GM23338 (cell line): ENCODE data around the gene SLC35D3. TPM values are rescaled to one million over a fixed set of nuclear protein-coding genes. Genes with fewer than 3 reads are reported as not detected.

ENCODE experiments used
- ATAC-seq: fragments of 200-7000 bp; cut with Tn5 transposase; 3 replicates; pipeline ENCODE4 v1.9.1; 2020
- DNase-seq: peaks from one replicate; pipeline ENCODE4 v3.0.0-alpha.2; 2015; ENCODE audit warnings: low spot score
- H2AFZ ChIP-seq: fragments of 200-600 bp; sonication (generic); 2 replicates; pipeline ENCODE4 v1.8.0; 2016; ENCODE audit warnings: antibody characterized with exemption, mild to moderate bottlenecking, moderate library complexity
- H3F3A ChIP-seq: fragments of 200-600 bp; sonication (generic); replicated peaks from 2 replicates; pipeline ENCODE4 v1.8.0; 2017; ENCODE audit warnings: antibody characterized with exemption, mixed run types, low read depth
- H3K27ac ChIP-seq: fragments of 200-600 bp; sonication (generic); 2 replicates; pipeline ENCODE4 v1.6.1; 2016; ENCODE audit warnings: low read depth
- H3K27me3 ChIP-seq: fragments of 200-600 bp; sonication (generic); 2 replicates; pipeline ENCODE4 v1.8.0; 2016; ENCODE audit warnings: mild to moderate bottlenecking, mixed run types, moderate library complexity; ENCODE audit not compliant: insufficient read depth
- H3K36me3 ChIP-seq: fragments of 200-600 bp; sonication (generic); 2 replicates; pipeline ENCODE4 v1.8.0; 2016; ENCODE audit warnings: mild to moderate bottlenecking; ENCODE audit not compliant: insufficient read depth
- H3K4me1 ChIP-seq: fragments of 200-600 bp; sonication (generic); 2 replicates; pipeline ENCODE4 v1.8.0; 2016; ENCODE audit warnings: mild to moderate bottlenecking, moderate library complexity; ENCODE audit not compliant: insufficient read depth
- H3K4me2 ChIP-seq: fragments of 200-600 bp; sonication (generic); 2 replicates; pipeline ENCODE4 v1.7.1; 2017; ENCODE audit warnings: mixed run types
- H3K4me3 ChIP-seq: fragments of 200-600 bp; sonication (generic); 2 replicates; pipeline ENCODE4 v1.6.1; 2016; ENCODE audit warnings: mixed run types
- H3K79me2 ChIP-seq: fragments of 200-600 bp; sonication (generic); replicated peaks from 2 replicates; pipeline ENCODE4 v1.8.0; 2017; ENCODE audit warnings: mild to moderate bottlenecking; ENCODE audit not compliant: insufficient read depth
- H3K9me2 ChIP-seq: fragments of 200-600 bp; sonication (generic); 2 replicates; pipeline ENCODE4 v1.8.0; 2017; ENCODE audit not compliant: insufficient read depth
- H4K20me1 ChIP-seq: fragments of 200-600 bp; sonication (generic); replicated peaks from 2 replicates; pipeline ENCODE4 v1.8.0; 2017; ENCODE audit warnings: mild to moderate bottlenecking; ENCODE audit not compliant: insufficient read depth
- H3K27ac Mint-ChIP-seq: 2 replicates; pipeline ENCODE4 v1.8.0; 2020; ENCODE audit warnings: inconsistent platforms, mild to moderate bottlenecking, moderate library complexity, mixed read lengths
- H3K27me3 Mint-ChIP-seq: 3 replicates; pipeline ENCODE4 v1.8.0; 2022; ENCODE audit warnings: low read depth, mild to moderate bottlenecking, moderate library complexity, mixed read lengths, inconsistent platforms; ENCODE audit not compliant: insufficient read depth, poor library complexity
- H3K36me3 Mint-ChIP-seq: 3 replicates; pipeline ENCODE4 v1.8.0; 2021; ENCODE audit warnings: low read depth, mild to moderate bottlenecking, inconsistent platforms, moderate library complexity, mixed read lengths
- H3K4me1 Mint-ChIP-seq: 3 replicates; pipeline ENCODE4 v1.8.0; 2020; ENCODE audit warnings: mild to moderate bottlenecking, inconsistent platforms, mixed read lengths
- H3K4me3 Mint-ChIP-seq: 3 replicates; pipeline ENCODE4 v1.8.0; 2021; ENCODE audit warnings: moderate library complexity, mild to moderate bottlenecking, inconsistent platforms, mixed read lengths
- H3K9me3 Mint-ChIP-seq: 3 replicates; pipeline ENCODE4 v1.8.0; 2020; ENCODE audit warnings: moderate library complexity, mild to moderate bottlenecking, inconsistent platforms, mixed read lengths
- CREB1 ChIP-seq: fragments of 250-450 bp; sonication (Bioruptor Pico); IDR thresholded peaks from 2 replicates; pipeline ENCODE4 v1.5.0; 2020; ENCODE audit warnings: low read depth, mild to moderate bottlenecking, moderate library complexity
- POLR2AphosphoS5 ChIP-seq: IDR thresholded peaks from 2 replicates; pipeline ENCODE4 v1.6.1; 2016; ENCODE audit warnings: antibody characterized with exemption, low read depth
- STAT1 ChIP-seq: IDR thresholded peaks from one replicate; pipeline ENCODE4 v1.6.1; 2016; ENCODE audit warnings: antibody characterized with exemption; ENCODE audit not compliant: unreplicated experiment
- polyA plus RNA-seq: library from polyadenylated mRNA; unstranded; fragments of >200 nt; fragmentation: Nextera tagmentation; extraction: Ambion mirVana; gene quantifications from 2 replicates; pipeline ENCODE4 v1.2.1, GENCODE V29; 2016
- total RNA-seq: library from RNA; depleted of rRNA; stranded (reverse); fragments of >200 nt; shearing (Covaris generic); gene quantifications from 2 replicates; pipeline ENCODE4 v1.2.3, GENCODE V29; 2014
- TF ChIP-seq, protein P1 (sequence below): fragments of 250-450 bp; sonication (Bioruptor Pico); IDR thresholded peaks from 2 replicates; pipeline ENCODE4 v1.5.0; 2020; ENCODE audit warnings: mild to moderate bottlenecking, moderate library complexity

Gene SLC35D3
- total and polyA plus RNA-seq, 2 experiments from 2014 or later, result 0.59 to 1.6 TPM

DNA sequence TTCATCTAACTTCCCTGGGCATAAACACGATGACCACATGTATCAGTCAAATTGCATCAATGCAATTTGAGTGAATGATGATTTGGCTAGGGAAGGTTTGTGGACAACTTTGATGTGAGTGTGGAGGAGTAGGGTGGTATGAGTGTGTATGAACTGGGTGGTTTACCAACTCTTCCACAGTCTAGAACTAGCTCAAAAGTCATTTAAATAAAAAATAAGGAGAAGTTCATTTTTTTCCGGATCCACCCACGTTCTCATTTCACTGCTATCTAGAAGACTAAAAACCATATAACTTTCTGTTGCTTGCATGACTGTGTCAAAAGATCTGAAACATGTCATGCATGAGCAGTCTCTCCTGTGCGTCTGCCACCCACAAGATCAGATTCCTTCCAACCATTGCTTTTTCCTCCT is 23.6 kb downstream of the SLC35D3 start:
- TF ChIP-seq, protein P1, sequence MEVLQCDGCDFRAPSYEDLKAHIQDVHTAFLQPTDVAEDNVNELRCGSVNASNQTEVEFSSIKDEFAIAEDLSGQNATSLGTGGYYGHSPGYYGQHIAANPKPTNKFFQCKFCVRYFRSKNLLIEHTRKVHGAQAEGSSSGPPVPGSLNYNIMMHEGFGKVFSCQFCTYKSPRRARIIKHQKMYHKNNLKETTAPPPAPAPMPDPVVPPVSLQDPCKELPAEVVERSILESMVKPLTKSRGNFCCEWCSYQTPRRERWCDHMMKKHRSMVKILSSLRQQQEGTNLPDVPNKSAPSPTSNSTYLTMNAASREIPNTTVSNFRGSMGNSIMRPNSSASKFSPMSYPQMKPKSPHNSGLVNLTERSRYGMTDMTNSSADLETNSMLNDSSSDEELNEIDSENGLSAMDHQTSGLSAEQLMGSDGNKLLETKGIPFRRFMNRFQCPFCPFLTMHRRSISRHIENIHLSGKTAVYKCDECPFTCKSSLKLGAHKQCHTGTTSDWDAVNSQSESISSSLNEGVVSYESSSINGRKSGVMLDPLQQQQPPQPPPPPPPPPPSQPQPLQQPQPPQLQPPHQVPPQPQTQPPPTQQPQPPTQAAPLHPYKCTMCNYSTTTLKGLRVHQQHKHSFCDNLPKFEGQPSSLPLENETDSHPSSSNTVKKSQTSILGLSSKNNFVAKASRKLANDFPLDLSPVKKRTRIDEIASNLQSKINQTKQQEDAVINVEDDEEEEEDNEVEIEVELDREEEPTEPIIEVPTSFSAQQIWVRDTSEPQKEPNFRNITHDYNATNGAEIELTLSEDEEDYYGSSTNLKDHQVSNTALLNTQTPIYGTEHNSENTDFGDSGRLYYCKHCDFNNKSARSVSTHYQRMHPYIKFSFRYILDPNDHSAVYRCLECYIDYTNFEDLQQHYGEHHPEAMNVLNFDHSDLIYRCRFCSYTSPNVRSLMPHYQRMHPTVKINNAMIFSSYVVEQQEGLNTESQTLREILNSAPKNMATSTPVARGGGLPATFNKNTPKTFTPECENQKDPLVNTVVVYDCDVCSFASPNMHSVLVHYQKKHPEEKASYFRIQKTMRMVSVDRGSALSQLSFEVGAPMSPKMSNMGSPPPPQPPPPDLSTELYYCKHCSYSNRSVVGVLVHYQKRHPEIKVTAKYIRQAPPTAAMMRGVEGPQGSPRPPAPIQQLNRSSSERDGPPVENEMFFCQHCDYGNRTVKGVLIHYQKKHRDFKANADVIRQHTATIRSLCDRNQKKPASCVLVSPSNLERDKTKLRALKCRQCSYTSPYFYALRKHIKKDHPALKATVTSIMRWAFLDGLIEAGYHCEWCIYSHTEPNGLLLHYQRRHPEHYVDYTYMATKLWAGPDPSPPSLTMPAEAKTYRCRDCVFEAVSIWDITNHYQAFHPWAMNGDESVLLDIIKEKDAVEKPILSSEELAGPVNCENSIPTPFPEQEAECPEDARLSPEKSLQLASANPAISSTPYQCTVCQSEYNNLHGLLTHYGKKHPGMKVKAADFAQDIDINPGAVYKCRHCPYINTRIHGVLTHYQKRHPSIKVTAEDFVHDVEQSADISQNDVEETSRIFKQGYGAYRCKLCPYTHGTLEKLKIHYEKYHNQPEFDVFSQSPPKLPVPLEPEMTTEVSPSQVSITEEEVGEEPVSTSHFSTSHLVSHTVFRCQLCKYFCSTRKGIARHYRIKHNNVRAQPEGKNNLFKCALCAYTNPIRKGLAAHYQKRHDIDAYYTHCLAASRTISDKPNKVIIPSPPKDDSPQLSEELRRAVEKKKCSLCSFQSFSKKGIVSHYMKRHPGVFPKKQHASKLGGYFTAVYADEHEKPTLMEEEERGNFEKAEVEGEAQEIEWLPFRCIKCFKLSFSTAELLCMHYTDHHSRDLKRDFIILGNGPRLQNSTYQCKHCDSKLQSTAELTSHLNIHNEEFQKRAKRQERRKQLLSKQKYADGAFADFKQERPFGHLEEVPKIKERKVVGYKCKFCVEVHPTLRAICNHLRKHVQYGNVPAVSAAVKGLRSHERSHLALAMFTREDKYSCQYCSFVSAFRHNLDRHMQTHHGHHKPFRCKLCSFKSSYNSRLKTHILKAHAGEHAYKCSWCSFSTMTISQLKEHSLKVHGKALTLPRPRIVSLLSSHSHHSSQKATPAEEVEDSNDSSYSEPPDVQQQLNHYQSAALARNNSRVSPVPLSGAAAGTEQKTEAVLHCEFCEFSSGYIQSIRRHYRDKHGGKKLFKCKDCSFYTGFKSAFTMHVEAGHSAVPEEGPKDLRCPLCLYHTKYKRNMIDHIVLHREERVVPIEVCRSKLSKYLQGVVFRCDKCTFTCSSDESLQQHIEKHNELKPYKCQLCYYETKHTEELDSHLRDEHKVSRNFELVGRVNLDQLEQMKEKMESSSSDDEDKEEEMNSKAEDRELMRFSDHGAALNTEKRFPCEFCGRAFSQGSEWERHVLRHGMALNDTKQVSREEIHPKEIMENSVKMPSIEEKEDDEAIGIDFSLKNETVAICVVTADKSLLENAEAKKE (CRISPR knock-in tag), result no peak
- Mint-ChIP-seq H3K9me3 (peaks cover 17% of the 10 kb centered on the region), H3K27ac (no peak overlapping the region), H3K36me3 (peaks cover 15% of the 10 kb centered on the region), H3K27me3 (peaks cover 2% of the 10 kb centered on the region), H3K4me1 (peaks cover 6% of the 10 kb centered on the region), H3K4me3 (no peak overlapping the region)
- DNase-seq (no peak), ATAC-seq (no peak)
- Histone ChIP-seq H3K4me1 (peaks cover 5% of the 10 kb centered on the region; the same call in 1 of the 2 replicates), H3K9me2 (peaks cover 20% of the 10 kb centered on the region), H3K4me3 (no peak overlapping the region), H3K27me3 (no peaks in the 10 kb centered on the region), H3K4me2 (no peak overlapping the region), H3K79me2 (no peaks in the 10 kb centered on the region), H2AFZ (no peak overlapping the region), H3K36me3 (no peaks in the 10 kb centered on the region), H4K20me1 (no peaks in the 10 kb centered on the region), H3K27ac (no peak overlapping the region), H3F3A (no peaks in the 10 kb centered on the region)

DNA sequence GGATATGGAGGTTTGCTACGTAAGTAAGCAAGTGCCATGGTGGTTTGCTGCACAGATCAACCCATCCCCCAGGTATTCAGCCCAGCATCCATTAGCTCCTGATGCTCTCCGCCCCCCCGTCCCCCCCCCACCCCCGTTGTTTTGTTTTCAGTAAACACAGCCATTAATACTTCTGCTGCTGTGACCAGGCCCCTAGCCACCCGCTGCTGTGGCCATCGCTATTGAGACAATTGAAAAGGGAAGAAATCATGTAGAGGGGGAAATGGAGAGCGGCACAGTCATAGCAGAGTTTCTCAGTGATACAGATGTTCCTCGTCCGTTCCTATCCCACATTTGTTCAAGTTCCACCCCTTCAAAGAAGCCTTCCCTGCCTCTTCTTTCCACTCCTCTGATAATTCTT is 24.9 kb downstream of the SLC35D3 start:
- H3K27ac Mint-ChIP-seq, result no peak overlapping the region
- Histone ChIP-seq H3K36me3 (no peaks in the 10 kb centered on the region), H3K4me1 (peaks cover 5% of the 10 kb centered on the region; the same call in 1 of the 2 replicates), H3K9me2 (peaks cover 20% of the 10 kb centered on the region), H3K27me3 (no peaks in the 10 kb centered on the region), H3K27ac (no peak overlapping the region), H3K4me2 (0 out of 2 replicates have a peak overlapping the region, but pooled peaks have one; percentile 44), H3K4me3 (no peak overlapping the region), H4K20me1 (no peaks in the 10 kb centered on the region), H3F3A (no peaks in the 10 kb centered on the region), H3K79me2 (no peaks in the 10 kb centered on the region), H2AFZ (peak overlapping the region; percentile 90; the same call in 1 of the 2 replicates)
- H3K4me1 Mint-ChIP-seq, result peaks cover 6% of the 10 kb centered on the region
- peaks cover 15% of the 10 kb centered on the region for H3K36me3 Mint-ChIP-seq
- no peak overlapping the region; the same call in 2 of the 3 replicates for H3K4me3 Mint-ChIP-seq
- H3K27me3 Mint-ChIP-seq, result peaks cover 2% of the 10 kb centered on the region
- DNase-seq (no peak), ATAC-seq (peak; percentile 40)
- peaks cover 17% of the 10 kb centered on the region for H3K9me3 Mint-ChIP-seq
- TF ChIP-seq, protein P1 (CRISPR knock-in tag), result no peak
- TF ChIP-seq POLR2AphosphoS5 (no peak), STAT1 (no peak), CREB1 (no peak)
